Liver (tissue), 3 donors: ENCODE results near the gene FBXL13.

Experiments
- ATF3 ChIP-seq: IDR thresholded peaks from 2 replicates; pipeline ENCODE4 v1.6.1; 2016; ENCODE audit warnings: antibody characterized with exemption
- CTCF ChIP-seq: fragments of 150-350 bp; IDR thresholded peaks from 2 replicates; pipeline ENCODE4 v1.5.1; 2017; ENCODE audit warnings: improper control_type of control experiment, low read depth, low read length; ENCODE audit not compliant: missing input control
- EGR1 ChIP-seq, 2 donors: IDR thresholded peaks; 2 replicates each; pipeline ENCODE4 v1.6.1; 2016 to 2018; ENCODE audit warnings: antibody characterized with exemption in 2 of 2, low read depth in 2 of 2
- HNF4A ChIP-seq, 2 donors: conservative IDR thresholded peaks; 2 replicates each; pipeline ENCODE4 v1.6.1; 2016; ENCODE audit warnings: antibody characterized with exemption in 2 of 2, mild to moderate bottlenecking in 2 of 2
- JUND ChIP-seq, 2 donors: IDR thresholded peaks; 2 replicates each; pipeline ENCODE4 v1.6.1; 2016; ENCODE audit warnings: antibody characterized with exemption in 2 of 2
- RAD21 ChIP-seq, 2 donors: IDR thresholded peaks; 2 replicates each; pipeline ENCODE4 v1.6.1; 2016; ENCODE audit warnings: antibody characterized with exemption in 2 of 2, mild to moderate bottlenecking in 2 of 2
- REST ChIP-seq: IDR thresholded peaks from 2 replicates; pipeline ENCODE4 v1.6.1; 2016; ENCODE audit warnings: antibody characterized with exemption, mild to moderate bottlenecking
- SP1 ChIP-seq: IDR thresholded peaks from 2 replicates; pipeline ENCODE4 v1.6.1; 2018; ENCODE audit warnings: antibody characterized with exemption, mild to moderate bottlenecking
- TF ChIP-seq, protein P1 (sequence below): IDR thresholded peaks from 2 replicates; pipeline ENCODE4 v1.6.1; 2016; ENCODE audit warnings: antibody characterized with exemption
- donor health status: healthy.
- donor health status: healthy.

GRCh38 chr7:102918845-102919244, 155.8 kb downstream of the FBXL13 start:
- TF ChIP-seq JUND (IDR thresholded peaks at IDR 0.05) = no peak
- no peak for TF ChIP-seq REST
- no peak for TF ChIP-seq CTCF
- TF ChIP-seq SP1 = no peak
- TF ChIP-seq, protein P1, sequence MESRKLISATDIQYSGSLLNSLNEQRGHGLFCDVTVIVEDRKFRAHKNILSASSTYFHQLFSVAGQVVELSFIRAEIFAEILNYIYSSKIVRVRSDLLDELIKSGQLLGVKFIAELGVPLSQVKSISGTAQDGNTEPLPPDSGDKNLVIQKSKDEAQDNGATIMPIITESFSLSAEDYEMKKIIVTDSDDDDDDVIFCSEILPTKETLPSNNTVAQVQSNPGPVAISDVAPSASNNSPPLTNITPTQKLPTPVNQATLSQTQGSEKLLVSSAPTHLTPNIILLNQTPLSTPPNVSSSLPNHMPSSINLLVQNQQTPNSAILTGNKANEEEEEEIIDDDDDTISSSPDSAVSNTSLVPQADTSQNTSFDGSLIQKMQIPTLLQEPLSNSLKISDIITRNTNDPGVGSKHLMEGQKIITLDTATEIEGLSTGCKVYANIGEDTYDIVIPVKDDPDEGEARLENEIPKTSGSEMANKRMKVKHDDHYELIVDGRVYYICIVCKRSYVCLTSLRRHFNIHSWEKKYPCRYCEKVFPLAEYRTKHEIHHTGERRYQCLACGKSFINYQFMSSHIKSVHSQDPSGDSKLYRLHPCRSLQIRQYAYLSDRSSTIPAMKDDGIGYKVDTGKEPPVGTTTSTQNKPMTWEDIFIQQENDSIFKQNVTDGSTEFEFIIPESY = no peak
- TF ChIP-seq RAD21 (IDR thresholded peaks at IDR 0.05) = no peak
- no peak for TF ChIP-seq HNF4A (conservative IDR thresholded peaks at IDR 0.05)
- no peak for TF ChIP-seq ATF3
- TF ChIP-seq EGR1 (IDR thresholded peaks at IDR 0.05; ENCODE audit: low read depth in 2 of 2) = no peak
